Fibroblast of gingiva (primary cell): ENCODE measurements around the gene OTOA.
"Not testable (repeated sequence)": the region's sequence is repeated elsewhere in the genome, so short reads cannot be mapped to it uniquely, and the experiment has no call there.

Experiments
- DNase-seq: peaks from one replicate; pipeline ENCODE4 v3.0.0-alpha.2; 2011; ENCODE audit warnings: low read depth

OTOA gene

DNA sequence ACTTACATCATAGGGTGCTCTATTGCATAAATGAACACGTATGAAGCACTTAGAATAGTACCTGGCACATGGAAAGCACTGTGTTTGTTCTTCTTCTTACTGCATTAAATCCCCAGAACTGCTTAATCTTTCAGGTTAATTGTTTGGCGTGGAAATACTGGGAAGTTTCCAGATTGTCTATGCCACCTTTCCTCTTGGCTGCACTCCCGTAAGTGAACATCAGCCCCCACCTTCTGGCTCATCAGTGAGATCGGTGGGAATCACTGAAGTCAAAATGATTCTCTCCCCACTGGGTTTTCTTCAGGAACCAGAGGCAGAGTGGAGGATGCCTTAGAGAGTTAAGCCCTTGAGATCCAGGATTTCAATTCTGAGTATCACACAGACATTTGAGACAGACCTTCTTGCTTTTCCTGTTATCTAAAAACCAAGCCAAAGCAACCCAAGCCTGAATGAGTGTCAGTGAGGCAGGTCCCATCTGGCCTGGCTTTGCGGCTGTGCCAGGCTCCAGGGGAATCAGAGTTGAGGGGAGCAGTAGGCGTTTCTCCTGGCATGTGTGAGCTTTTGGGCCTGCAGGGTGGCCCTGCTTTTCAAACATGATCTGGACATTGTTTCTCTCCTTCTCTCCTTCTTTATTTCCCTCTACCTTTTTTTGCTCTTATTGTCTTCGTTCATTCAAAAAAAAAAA lies 59.1 kb downstream of the OTOA start:
- no peak for DNase-seq

- no peak for DNase-seq
Observed at GRCh38 chr16:21723532-21723931, 59.8 kb downstream of the OTOA start.

- DNase-seq: no peak
Observed at GRCh38 chr16:21727344-21727743, 63.6 kb downstream of the OTOA start.

- DNase-seq: not testable (repeated sequence)
Observed at GRCh38 chr16:21731233-21731632, 67.5 kb downstream of the OTOA start.

DNA sequence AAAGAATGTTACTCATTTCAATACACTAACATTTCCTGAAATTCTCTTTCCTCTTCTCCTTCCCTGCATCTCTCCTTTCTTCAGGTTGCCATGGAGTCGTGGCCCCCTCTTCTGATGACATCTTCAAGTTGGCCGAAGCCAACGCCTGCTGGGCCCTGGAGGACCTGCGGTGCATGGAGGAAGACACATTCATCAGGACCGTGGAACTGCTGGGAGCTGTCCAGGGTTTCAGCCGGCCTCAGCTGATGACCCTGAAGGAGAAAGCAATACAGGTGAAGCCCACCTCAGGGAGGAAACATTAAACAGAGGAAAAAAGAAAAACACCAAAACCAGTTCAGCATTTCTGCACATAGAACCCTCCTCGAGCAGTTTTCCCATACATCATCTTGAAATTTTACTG lies 76.9 kb downstream of the OTOA start:
- DNase-seq: not testable (repeated sequence)

- DNase-seq: not testable (repeated sequence)
Observed at GRCh38 chr16:21756192-21757079, 92.7 kb downstream of the OTOA start.

DNA sequence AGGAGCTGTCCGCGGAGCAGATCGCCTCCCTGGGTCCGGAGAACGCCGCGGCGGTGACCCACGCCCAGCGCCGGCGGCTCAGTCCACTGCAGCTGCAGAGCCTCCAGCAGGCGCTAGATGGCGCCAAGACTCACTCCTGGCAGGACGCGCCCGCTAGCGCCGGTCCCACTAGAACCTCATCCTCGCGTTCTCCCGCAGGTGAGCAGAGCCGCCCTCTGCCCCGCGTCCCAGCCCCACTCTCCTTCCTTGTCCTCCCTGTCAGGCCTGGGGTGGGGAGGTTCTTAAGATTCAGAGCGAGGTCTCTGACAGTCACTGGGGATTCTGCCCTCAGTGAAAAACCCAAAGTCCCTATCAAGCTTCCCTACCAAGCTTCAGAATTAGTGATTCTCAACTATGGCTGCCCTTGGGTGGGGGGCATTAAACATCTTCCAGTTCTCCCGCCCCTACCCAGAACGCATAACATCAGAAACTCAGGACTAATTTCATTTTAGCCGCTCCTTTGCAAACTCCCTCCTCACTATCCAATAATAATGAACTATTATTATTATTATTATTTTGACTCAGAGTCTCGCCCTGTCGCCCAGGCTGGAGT lies 93.4 kb downstream of the OTOA start:
- not testable (repeated sequence) for DNase-seq

DNA sequence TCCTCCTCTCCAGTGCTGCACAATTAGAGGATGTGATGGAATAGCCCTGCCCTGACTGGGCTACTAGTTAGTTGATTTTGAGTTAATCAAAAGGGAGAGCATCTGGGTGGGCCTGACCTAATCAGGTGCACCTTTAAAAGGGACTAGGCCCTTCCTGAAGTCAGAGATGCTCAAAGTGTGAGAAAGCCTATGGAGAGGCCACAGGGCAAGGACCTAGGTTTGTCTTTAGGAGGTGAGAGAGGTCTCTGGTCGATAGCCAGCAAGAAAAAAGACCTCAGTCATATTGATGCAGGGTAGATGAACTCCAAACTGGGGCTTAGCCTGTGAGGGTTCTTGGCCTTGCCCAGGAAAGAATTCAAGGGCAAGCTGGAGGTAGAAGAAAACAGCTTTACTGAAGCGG lies 104.5 kb downstream of the OTOA start:
- not testable (repeated sequence) for DNase-seq

GRCh38 chr16:21768810-21769209 lies 105.0 kb downstream of the OTOA start:
- DNase-seq: not testable (repeated sequence)

GRCh38 chr16:21769284-21769683 lies 105.5 kb downstream of the OTOA start:
- DNase-seq: peak; percentile 2

GRCh38 chr16:21770584-21770983 lies 106.8 kb downstream of the OTOA start:
- DNase-seq: not testable (repeated sequence)

DNA sequence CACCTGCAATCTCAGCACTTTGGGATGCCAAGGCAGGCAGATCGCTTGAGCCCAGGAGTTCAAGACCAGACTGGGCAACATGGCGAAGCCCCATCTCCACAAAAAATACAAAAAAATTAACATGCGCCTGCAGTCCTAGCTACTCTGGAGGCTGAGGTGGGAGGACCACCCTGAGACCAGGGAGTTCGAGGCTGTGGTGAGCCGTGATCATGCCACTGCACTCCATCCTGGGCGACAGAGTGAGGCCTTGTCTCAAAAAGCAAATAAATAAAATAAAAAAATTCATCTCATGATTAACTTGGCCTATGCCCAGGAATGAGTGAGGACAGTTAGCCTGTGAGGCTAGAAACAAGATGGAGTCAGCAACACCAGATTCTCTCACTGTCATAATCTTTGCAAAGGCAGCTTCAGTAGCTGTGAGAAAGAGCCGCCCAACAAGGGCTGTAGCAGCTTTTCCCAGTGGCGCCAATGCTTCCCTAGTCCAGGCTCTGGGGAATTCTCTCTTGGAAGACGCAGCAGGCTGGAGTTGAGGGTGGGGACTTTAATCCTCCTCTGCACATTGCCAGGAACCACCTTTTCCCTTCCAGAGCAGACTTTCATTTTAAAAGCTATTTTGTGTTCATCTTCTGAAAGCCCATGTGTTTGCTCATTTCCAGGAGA lies 108.9 kb downstream of the OTOA start:
- not testable (repeated sequence) for DNase-seq

DNA sequence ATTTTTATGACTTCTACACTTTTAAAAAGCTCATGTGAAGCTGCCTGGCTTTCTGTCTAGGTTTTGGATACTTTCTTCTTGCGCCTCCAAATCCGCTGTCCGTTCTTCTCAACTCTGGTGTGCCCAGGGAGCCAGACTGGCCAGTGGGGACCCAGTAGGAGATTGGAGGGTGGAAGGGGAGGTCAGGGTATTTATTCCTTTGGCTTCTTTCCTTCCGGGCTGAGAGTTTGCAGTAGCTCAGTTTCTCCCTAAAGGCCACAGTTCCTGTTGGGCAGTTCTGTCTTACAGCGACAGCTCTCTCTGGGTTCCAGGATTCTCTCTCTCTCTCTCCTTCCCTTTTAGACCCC lies 109.4 kb downstream of the OTOA start:
- not testable (repeated sequence) for DNase-seq

DNA sequence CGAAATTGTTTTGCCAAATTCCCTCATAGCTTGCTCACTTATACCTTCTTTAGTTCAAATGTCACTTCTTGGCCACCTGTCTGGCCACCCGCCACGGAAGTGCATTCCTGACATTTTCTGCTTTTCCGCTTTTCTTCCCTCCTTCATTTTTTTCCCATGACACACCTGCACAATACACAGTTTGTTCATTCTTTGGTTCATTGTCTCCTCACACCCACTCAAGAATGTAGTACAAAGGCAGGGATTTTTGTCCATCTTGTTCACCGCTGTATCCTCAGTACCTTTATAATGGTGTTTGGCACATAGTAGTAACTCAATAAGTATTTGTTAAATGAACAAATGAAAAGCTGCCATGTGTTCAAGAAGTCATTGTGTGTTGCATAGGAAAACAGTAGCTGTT lies 116.8 kb downstream of the OTOA start:
- not testable (repeated sequence) for DNase-seq

- not testable (repeated sequence) for DNase-seq
Observed at GRCh38 chr16:21790506-21790905, 126.7 kb downstream of the OTOA start.

GRCh38 chr16:21793310-21793709 lies 129.5 kb downstream of the OTOA start:
- DNase-seq: not testable (repeated sequence)

GRCh38 chr16:21798601-21799000 lies 134.8 kb downstream of the OTOA start:
- DNase-seq: not testable (repeated sequence)

- peak; percentile 45 for DNase-seq
Observed at GRCh38 chr16:21801538-21802374, 138.0 kb downstream of the OTOA start.

DNA sequence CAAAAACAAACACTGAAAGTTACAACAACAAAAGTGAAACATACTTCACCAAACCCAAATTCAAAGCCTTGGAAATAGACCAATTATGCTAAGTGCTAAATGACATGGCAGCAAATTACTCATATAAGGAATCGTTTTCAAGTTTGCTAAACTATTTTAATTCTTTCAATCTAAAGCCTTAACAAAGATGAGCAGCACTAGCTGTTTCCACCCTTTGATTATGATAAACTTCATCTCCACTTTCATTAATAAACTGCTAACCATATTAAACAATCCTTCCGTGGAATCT lies 138.6 kb downstream of the OTOA start:
- DNase-seq: not testable (repeated sequence)
